SKM-1 (cell line): ENCODE measurements around the gene TRPC5OS.
A peak's percentile ranks its signal among the peaks of the same experiment; 100 is the strongest.

Experiments used
- DNase-seq: peaks from one replicate; lab custom pipeline; 2025; ENCODE audit not compliant: unreplicated experiment; lab: John Stamatoyannopoulos, UW

The TRPC5OS gene

DNA sequence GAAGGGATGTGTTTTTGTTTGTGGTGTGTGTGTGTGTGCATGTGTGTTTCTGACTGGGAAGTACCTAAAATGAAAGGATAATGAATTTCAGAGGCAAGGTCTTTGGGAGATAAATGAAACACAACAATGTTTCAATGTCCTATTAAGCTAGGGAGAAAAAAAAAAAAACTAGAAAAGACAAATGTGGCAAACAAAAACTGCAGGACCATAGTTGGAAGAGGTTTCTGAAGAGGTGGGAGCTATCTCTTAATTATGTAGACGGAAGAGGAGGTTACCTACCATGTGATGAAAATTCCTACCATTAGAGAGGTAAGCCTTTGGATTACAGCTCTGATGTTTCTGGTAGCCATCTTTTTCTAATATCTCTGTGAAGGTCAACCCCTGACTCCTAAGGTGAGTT lies at the start of gene TRPC5OS:
Gene TRPC5OS (plus strand): TSS at position 301 of the 400 bp plus-strand sequence. CDS start 25,669 bp downstream, outside the sequence.
- no peak for DNase-seq

DNA sequence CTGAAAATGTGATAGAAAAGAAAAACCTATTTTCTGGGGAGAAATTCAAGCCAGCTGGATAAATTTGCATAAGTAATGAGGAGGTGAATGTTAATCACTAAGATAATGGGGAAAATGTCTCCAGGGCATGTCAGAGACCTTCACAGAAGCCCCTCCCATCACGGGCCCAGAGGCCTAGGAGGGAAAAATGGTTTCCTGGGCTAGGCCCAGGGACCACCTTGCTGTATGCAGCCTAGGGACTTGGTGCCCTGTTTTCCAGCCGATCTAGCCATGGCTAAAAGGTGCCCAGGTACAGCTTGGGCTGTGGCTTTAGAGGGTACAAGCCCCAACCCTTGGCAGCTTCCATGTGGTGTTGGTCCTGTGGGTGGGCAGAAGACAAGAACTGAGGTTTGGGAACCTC lies 46.6 kb upstream of the TRPC5OS start:
- no peak for DNase-seq

DNA sequence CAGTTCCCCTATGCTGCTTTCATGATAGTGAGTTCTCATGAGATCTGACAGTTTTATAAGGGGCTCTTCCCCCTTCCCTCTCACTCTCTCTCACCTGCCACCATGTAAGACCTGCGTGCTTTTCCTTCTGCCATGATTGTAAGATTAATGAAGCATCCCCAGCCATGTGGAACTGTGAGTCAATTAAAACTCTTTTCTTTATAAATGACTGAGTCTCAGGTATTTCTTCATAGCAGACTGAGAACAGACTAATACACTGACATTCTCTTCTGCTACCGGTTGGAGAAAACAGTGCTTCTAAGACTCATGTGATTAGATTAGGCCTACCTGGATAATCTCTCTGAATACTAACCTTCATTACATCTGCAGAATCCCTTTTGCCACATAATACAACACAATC lies 45.4 kb upstream of the TRPC5OS start:
- no peak for DNase-seq

DNA sequence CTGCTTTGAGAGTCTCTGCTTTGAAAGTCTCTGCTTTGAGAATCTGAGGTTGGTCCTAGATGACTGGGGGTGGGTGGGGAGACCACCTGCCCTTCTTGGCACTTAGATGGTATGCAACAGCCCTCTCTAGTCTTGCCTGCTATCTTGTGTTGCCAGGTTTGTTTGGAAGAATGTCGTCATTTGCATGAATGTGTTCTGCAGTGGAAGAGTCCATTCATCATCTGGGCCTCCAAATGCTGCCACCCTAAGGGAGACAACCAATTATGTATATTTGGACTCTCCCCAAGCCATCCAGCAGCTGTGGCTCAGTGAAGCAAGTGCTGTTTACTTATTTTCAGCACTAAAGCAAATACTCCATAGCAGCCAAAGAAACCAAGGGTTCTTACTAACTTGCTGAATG lies 44.6 kb upstream of the TRPC5OS start:
- DNase-seq, result no peak

DNA sequence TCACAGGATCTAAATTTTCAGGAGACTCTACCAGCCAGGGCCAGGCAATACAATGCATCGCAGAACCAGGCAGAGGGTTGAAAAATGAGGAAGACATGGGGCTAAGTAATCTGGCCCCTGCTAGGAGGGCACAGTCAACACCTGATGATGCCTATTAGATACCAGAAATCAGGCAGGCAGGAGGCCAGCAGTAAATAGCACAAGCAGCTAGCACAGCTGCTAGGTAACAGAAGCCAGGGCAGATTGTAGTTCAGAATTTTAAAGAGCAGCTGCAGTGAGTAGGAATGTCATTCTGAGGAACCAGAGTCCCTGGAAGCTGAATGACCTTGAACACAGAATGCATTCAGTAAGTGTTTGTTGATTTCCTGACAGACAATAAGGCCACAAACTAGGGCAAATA lies 38.8 kb upstream of the TRPC5OS start:
- no peak for DNase-seq

DNA sequence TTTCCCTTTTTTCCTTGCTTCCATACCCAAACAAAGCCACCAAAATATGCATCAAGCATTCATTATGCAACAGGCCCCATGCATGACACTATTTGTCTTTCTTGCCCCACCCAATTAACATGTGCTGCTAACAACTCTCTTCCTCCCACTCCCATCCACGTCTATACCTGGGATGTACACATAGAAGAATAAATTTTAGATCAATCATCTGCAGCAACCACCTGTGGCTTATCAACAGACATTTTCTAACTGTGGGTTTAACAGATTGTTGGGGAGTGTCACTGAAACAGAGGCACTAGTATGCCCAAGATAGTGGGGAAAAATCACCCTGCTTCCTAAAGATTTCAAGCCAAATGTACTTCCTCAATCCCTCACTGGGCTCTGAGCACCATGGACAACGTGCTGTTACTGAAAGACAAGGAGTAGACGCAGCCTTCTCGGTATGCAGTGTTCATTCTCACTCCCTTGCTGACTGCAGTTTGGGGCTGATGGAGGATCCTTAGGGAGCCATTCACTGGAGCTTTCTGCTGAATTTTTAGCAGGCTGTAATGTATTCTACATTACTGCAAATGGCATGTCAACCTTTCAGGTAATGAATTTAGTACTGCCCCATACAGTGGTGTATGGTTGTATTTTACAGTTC lies 28.4 kb upstream of the TRPC5OS start:
- DNase-seq, result no peak

DNA sequence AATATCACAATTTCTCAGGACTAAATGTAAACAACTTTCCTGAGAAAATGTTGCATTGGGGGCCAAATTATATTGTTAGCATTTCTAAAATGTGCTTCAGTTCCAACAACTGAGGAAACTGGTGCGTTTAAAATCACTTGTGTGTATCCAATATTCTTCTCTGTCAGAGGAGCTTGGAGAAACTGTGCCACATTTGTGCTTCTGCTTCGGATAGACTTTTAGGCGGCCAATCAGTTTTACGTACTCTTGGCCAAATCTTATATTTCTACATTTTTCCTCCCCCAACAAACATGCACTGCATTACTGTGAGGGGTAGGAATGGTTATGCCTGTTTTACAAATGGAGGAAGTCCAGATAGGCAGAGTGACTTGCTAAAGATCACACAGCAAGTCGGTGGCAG lies 27.4 kb upstream of the TRPC5OS start:
- no peak for DNase-seq

DNA sequence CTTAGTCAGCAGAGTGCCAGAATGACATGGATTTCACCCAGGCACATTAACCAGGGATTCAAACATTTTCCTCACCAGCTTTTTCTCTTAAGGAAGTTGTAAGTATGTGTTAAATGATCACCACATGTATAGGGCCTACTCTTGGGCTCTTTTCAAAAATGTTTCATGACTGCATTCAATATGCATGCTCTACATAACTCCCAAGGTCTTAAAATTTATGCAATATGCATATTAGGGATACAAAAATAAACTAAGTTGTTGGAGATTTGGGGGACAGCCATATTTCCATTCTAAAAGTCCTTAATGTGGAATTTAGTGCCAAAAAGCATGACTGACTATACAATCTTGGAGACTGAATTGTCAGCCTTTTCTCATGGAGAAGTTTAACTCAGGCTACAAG lies 25.0 kb upstream of the TRPC5OS start:
- no peak for DNase-seq

DNA sequence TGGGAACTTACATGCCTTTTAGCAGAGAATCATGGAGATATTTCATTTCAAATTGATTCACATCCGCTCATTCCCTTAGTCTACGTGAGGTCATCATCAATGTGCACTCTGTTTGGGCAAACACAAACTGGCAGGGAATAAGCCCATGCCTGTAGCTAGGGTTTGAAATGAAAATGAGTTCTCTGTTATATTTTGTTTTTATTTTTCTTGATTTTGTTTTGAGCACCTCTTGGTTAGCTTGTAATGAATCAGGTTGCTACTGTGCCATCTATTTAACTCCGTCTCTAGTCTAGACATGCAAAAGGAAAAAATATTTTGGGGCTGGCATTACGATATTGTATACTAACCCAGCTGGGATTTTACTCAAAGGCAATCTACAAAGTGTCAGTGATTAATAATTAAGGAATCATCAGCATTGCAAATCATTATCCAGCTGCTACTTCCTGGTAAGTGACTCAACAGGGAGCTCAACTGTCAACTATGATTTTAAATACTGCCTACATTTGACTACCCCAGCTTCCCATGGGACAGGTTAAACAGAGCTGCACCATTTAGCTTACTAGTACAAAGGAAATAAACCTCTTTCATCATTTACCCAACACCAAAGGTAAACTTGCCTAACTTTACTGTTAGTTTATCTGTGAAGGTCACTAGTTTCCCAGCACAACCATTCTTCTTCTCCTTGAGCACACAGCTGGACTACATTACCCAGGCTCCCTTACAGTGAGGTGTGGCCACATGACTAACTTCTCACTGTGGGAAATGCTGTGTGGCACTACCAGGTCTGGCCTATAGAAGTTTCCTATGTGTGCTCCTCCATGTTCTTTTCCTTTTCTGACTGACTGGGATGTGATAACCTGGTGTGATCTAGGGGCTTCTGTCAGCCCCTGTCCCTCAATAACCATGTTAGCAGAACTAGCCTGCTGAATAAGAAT lies 21.2 kb upstream of the TRPC5OS start:
- DNase-seq, result no peak

DNA sequence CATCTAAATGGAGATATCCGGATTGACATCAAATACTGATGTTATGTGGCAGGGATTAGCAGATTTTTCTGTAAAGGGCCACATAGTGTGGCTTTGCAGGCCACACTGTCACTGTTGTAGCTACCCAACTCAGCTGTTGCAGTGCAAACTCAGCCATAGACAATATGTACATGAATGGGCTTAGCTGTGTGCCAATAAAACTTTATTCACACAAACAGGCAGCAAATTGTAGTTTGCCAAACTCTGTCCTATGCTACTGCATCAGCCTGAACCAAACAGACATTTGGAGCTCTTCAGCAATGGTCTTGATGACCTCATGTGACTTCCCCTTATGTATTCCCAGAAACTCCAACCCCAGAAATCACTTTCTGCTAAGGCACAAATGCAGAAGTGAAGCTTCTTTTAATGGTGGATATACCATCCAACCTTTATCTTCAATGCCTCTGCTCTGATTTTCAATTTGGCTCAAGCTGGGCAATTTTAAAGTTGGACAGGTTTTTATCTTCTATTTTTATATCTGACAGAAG lies 18.4 kb upstream of the TRPC5OS start:
- no peak for DNase-seq

DNA sequence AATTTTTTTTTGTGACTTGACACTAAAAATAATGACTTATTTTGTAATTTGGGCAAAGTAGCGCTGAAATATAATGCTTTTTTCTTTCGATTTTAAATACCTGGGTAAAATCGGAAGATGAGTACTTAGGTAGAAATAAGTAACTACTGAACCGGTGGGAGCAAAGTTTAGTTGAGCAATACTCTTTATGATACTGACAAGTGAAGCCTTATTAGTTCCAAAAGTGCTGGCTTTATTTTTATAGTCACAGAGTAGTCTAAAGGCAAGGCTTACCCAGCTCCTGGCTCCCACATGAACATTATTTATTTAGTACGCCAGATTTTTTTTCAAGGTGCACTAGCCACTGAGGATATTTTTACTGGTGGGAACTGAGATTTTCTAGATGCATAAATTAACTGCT lies 14.4 kb upstream of the TRPC5OS start:
- no peak for DNase-seq

DNA sequence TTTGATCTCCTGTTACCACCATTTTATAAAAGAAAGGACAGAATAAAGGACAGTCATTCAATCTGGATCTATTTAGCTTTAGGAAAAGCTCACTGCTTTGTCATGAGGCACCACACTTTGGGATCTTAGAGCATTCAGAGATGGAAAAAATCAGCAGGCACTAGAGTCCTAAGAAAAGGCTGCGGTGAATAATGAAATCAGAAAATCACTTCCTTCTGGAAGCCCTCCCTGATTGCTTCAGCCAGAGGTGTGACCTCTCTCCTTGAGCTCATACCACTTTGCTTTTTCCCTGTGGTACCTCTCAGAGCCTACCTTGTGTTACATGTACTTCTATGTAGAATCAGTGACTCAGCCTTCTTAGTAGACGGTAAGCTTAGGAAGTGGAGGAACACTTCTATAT lies 8.7 kb upstream of the TRPC5OS start:
- no peak for DNase-seq

DNA sequence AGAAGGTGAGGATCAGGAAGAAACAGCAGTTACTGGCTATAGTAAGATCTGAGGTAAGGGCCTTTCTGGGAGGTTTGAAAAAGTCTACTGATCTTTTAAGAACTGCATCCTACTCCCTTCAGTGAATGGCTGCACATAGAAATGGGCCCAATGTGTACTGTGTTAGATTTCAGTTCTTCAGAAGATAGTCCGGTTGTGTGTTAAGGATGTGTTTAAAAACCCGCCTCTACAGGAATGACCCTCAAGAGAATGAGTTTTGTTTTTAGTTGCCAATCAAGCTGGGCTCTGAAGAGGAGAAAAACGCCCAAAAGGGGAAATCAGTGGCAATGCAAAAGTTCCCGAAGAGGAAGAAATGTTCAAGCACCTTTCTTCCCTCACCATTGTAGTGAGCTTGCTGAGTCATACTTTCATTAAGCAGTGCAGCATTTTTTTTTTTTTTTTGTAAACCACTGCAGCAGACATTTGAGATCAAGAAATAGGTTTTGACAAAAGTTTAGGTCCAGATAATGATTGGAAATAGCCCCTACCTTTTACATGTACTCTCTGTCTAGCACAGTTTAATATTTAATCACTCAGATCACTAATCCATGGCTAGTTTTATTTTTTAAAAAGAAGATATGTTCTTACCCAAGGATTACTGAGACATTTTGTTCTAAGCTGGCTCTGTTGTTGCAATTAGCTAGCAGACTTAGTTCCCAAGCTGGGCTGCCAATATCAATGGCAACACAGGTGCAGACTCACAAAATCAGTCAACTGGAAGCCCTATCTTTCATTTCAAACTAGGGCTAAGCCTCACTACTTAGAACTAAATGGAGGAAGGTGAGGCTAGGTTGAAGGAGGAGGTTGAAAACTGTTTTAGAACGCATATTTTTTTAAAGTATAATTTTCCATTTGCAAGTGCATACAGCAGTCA lies 7.0 kb upstream of the TRPC5OS start:
- no peak for DNase-seq

DNA sequence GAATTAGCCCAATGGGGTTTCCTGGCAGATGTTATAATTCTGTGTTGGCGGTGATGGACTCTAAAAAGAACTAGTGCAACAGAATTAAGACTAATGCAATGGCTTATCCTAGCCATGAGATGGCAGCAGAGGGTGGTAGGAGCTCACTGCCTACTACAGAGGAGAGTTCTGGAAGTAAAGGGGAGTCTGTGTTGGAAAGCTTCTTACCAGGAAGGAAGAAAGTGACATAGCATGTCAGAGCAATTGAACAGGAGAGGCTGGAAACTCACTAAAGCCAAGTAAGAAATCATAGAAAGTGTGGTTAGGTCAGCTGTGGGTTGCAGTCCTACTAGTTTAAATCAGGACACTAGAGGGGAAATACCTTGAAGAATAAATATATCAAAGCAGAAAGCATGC lies 6.3 kb upstream of the TRPC5OS start:
- DNase-seq, result peak; percentile 2

DNA sequence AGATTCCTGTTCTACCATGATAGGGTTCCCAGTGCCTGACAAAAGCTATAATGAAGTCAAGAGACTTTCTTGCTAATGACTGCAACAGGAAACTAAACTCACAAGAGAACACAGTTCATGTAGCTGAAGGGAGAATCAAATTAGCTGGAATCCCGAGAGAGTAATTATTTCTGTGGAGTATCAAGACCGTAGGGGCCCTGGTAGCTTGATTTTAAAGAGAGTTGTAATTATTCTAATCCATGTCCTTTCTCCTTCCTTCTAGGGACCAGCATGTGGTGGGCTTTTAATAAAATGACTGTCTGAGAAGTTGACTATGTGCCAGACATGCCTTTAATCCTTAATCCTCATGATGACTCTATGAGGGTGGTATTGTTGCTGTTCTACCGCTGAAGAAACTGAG lies 1.7 kb upstream of the TRPC5OS start:
- no peak for DNase-seq

DNA sequence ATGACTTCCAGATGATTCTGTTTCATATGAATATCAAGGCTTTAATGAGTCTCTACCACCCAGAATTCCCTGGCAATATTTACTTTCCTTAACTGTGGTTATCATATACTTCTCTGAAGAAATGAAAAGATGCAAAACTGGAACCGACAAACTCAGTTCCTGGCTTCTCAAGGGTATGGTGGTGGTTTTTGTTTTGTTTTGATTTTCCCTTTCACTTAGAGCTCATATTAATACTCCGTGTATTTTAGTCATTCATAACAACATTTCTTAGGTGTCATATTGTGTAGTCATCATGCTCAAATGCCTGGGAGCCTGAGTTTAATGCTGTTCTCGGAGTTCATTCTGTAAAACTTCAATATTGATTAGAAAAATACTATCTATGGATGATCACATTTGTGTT lies 665 bp downstream of the TRPC5OS start:
- DNase-seq, result no peak

DNA sequence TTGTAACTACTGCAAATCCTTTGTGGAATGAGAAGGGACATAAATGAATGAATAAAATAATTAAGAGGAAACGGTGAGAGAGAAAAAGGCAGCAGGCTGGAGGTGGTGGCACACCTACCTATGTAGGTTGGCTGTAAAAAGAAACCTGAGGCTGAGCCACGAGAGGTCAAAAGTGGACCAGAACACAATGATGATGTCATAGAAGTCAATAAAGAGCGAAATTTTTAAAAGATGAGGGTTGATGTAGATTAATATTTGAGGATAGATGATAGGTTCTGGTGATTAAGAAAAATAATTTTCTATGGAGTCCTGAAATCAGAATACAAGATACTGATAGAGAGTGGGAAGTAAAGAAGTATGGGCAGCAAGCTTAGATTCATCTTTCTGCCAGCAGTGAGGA lies 1.7 kb downstream of the TRPC5OS start:
- no peak for DNase-seq

DNA sequence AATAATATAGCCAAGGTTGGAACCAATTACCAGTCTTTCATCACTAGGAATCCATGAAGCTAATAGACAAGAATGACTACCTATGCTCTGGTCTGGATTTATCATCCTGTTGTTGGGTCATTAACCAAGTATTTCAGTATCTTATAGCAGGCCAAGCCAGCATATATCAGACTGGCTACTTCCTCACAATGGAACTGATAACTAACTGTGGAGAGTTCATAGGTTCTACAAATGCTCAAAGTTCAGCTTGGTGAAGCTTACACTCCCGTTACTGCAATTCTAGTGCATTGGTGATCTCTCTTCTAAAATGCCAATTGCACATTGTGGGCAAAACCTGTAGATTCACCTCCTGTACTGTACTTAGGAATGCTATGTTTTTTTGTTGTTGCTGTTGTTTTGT lies 4.8 kb downstream of the TRPC5OS start:
- no peak for DNase-seq

DNA sequence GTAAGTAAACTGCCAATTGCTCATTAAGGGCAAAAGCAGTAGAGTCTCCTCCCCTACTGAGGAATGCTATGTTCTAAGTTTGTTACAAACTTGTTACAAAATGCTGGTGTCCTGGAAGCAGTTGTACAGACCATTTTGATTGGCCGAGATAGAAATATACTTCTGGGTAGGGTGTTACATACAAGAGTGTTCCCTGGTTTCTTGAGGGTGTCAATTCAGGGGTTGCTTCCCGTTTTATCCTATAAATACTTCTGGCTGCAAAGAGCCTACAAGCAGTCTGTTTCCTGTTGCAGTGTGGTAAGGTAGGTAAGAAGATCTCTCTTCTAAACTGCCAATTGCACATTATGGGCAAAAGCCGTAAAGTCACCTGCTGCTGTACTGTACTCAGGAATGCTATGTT lies 5.7 kb downstream of the TRPC5OS start:
- no peak for DNase-seq

DNA sequence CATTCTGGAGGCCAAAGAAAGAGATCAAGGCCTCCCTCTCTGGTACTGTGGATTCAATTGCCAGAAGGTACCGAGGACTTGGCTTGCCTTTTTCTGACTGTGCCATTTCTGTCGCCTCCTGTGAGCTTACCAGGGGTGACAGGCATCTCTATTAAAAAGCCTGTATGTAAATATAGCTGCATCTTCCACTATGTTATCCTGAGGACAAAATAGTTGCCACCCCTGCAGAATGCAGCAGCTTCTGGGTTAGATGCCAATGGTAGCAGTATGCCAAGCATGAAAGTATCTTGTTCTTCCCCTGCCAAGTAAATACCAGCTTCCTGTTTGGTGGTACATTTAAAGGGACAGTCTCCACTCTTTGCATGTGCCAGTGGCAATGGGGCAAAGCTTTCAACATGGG lies 10.7 kb downstream of the TRPC5OS start:
- no peak for DNase-seq

DNA sequence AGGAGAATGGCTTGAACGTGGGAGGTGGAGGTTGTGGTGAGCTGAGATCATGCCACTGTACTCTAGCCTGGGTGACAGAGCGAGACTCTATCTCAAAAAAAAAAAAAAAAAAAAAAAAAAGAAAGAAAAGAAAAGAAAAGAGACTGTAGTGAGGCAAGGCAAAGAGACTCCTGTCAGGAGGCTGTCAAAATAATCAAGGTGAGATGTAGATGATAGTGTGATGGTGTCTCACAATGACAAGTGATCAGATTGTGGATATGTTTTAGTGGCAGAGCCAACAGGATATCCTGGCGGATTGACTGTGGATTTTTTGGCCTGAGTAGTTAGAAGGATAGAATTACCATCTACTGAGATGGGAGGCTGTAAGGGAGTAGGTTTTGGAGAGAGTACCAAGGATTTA lies 12.6 kb downstream of the TRPC5OS start:
- DNase-seq, result no peak
